ENCODE results near the gene OR13C2.
"Not testable (repeated sequence)": the region's sequence is repeated elsewhere in the genome, so short reads cannot be mapped to it uniquely, and the experiment has no call there.

DNA sequence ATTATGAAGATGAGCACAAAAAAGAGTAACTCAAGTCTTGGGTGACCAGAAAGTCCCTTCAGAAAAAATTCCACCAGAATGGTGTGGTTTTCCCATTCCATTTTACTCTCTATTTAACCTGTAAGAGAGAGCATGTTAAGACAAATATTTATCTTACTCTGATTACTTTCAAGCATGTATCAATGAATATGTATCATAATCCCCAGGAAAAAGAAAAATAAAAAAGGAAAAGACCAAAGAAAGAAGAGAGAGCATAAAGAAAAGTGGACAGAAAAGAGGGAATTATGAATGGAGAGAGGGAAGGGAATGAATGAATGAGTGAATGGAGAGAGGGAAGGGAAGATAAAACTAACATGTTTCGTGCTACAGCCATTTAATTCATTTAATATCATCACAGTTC is at the start of gene OR13C2:
- not testable (repeated sequence) for TF ChIP-seq CTCF (conservative IDR thresholded peaks at IDR 0.05; ENCODE audit: low read depth, low read length); EZH2phosphoT487 (IDR thresholded peaks at IDR 0.05; ENCODE audit: borderline replicate concordance, low read length)

All from PC-3 (cell line).